Neural progenitor cell (in vitro differentiated cells): Measurements from ENCODE around the gene LUZP2. TPM values are rescaled to one million over a fixed set of nuclear protein-coding genes. Genes with fewer than 3 reads are reported as not detected.

Source experiments
- DNase-seq: peaks from one replicate; pipeline ENCODE4 v3.0.0-alpha.2; 2016; ENCODE audit warnings: low spot score
- H2AFZ ChIP-seq: fragments of 200-600 bp; sonication (generic); replicated peaks from 2 replicates; pipeline ENCODE4 v1.6.1; 2016; ENCODE audit warnings: antibody characterized with exemption
- H3F3A ChIP-seq: fragments of 200-600 bp; sonication (generic); 2 replicates; pipeline ENCODE4 v1.6.1; 2016; ENCODE audit warnings: antibody characterized with exemption, low read depth
- H3K27ac ChIP-seq: fragments of 200-600 bp; sonication (generic); 2 replicates; pipeline ENCODE4 v1.5.1; 2016; ENCODE audit warnings: mild to moderate bottlenecking
- H3K27me3 ChIP-seq: fragments of 200-600 bp; sonication (generic); 2 replicates; pipeline ENCODE4 v1.6.1; 2016; ENCODE audit warnings: mild to moderate bottlenecking, moderate library complexity
- H3K36me3 ChIP-seq: fragments of 200-600 bp; sonication (generic); 2 replicates; pipeline ENCODE4 v1.5.1; 2016
- H3K4me1 ChIP-seq: fragments of 200-600 bp; sonication (generic); 2 replicates; pipeline ENCODE4 v1.6.1; 2016; ENCODE audit warnings: mixed run types
- H3K4me2 ChIP-seq: fragments of 200-600 bp; sonication (generic); 2 replicates; pipeline ENCODE4 v1.6.1; 2016
- H3K4me3 ChIP-seq: fragments of 200-600 bp; sonication (generic); 2 replicates; pipeline ENCODE4 v1.5.1; 2016
- H3K79me2 ChIP-seq: fragments of 200-600 bp; sonication (generic); 2 replicates; pipeline ENCODE4 v1.6.1; 2016; ENCODE audit warnings: low read depth
- H3K9ac ChIP-seq: fragments of 200-600 bp; sonication (generic); 2 replicates; pipeline ENCODE4 v1.6.1; 2016
- H3K9me3 ChIP-seq: fragments of 200-600 bp; sonication (generic); 2 replicates; pipeline ENCODE4 v1.5.1; 2016; ENCODE audit warnings: low read depth
- H4K20me1 ChIP-seq: fragments of 200-600 bp; sonication (generic); 2 replicates; pipeline ENCODE4 v1.6.1; 2016; ENCODE audit warnings: low read depth
- H3K27ac Mint-ChIP-seq: 3 replicates; pipeline ENCODE4 v1.8.0; 2021; ENCODE audit warnings: mixed read lengths
- H3K27me3 Mint-ChIP-seq: 2 replicates; pipeline ENCODE4 v1.8.0; 2022; ENCODE audit warnings: low read depth, mild to moderate bottlenecking, inconsistent platforms, moderate library complexity, mixed read lengths; ENCODE audit not compliant: insufficient read depth
- H3K36me3 Mint-ChIP-seq: 3 replicates; pipeline ENCODE4 v1.8.0; 2021; ENCODE audit warnings: mixed read lengths
- H3K4me1 Mint-ChIP-seq: 3 replicates; pipeline ENCODE4 v1.8.0; 2021; ENCODE audit warnings: mixed read lengths
- H3K4me3 Mint-ChIP-seq: 3 replicates; pipeline ENCODE4 v1.8.0; 2021; ENCODE audit warnings: mild to moderate bottlenecking, moderate library complexity, mixed read lengths
- H3K9me3 Mint-ChIP-seq: 3 replicates; pipeline ENCODE4 v1.8.0; 2020; ENCODE audit warnings: mixed read lengths
- CTCF ChIP-seq: fragments of 200-600 bp; sonication (generic); IDR thresholded peaks from 2 replicates; pipeline ENCODE4 v1.5.1; 2017; ENCODE audit warnings: antibody characterized with exemption, mild to moderate bottlenecking
- EZH2 ChIP-seq: fragments of 200-600 bp; sonication (generic); IDR thresholded peaks from 2 replicates; pipeline ENCODE4 v1.6.1; 2017; ENCODE audit warnings: antibody characterized with exemption, mild to moderate bottlenecking, moderate library complexity
- EZH2phosphoT487 ChIP-seq: fragments of 200-600 bp; sonication (generic); IDR thresholded peaks from 2 replicates; pipeline ENCODE4 v1.6.1; 2017; ENCODE audit warnings: antibody characterized with exemption
- total RNA-seq: library from RNA; depleted of rRNA; stranded (reverse); fragments of >200 nt; gene quantifications from 2 replicates; pipeline ENCODE4 v1.2.3, GENCODE V29; 2015; ENCODE audit warnings: low replicate concordance

LUZP2 gene
- total RNA-seq, 1 donor from 2014 or later = 2.5 TPM

GRCh38 chr11:24734742-24735237 lies 237.9 kb downstream of the LUZP2 start:
- Histone ChIP-seq H3K9me3 (no peaks in the 10 kb centered on the region), H3K27me3 (no peaks in the 10 kb centered on the region), H3K4me1 (no peaks in the 10 kb centered on the region), H3K9ac (no peak overlapping the region), H3K4me3 (no peak overlapping the region), H3K27ac (no peak overlapping the region), H3F3A (no peaks in the 10 kb centered on the region), H4K20me1 (no peaks in the 10 kb centered on the region), H3K36me3 (no peaks in the 10 kb centered on the region), H2AFZ (peak overlapping the region; percentile 71), H3K79me2 (no peaks in the 10 kb centered on the region), H3K4me2 (no peak overlapping the region)
- Mint-ChIP-seq H3K4me3 (no peak overlapping the region), H3K9me3 (no peaks in the 10 kb centered on the region), H3K4me1 (no peaks in the 10 kb centered on the region), H3K36me3 (no peaks in the 10 kb centered on the region), H3K27ac (no peak overlapping the region), H3K27me3 (no peaks in the 10 kb centered on the region)
- no peak for DNase-seq
- no peak for TF ChIP-seq EZH2
- TF ChIP-seq EZH2phosphoT487 = no peak
- no peak for TF ChIP-seq CTCF

GRCh38 chr11:24738972-24739371 lies 242.1 kb downstream of the LUZP2 start:
- no peak for DNase-seq
- Histone ChIP-seq H3K9me3 (no peaks in the 10 kb centered on the region), H3K36me3 (no peaks in the 10 kb centered on the region), H3K9ac (no peak overlapping the region), H3K4me1 (no peaks in the 10 kb centered on the region), H4K20me1 (no peaks in the 10 kb centered on the region), H2AFZ (peak overlapping the region; percentile 68), H3K79me2 (no peaks in the 10 kb centered on the region), H3F3A (no peaks in the 10 kb centered on the region), H3K27me3 (no peaks in the 10 kb centered on the region), H3K4me2 (no peak overlapping the region), H3K4me3 (no peak overlapping the region), H3K27ac (no peak overlapping the region)
- TF ChIP-seq EZH2phosphoT487 (no peak), CTCF (no peak), EZH2 (no peak)
- peaks cover 2% of the 10 kb centered on the region for H3K27me3 Mint-ChIP-seq
- H3K4me1 Mint-ChIP-seq = no peaks in the 10 kb centered on the region
- no peaks in the 10 kb centered on the region for H3K9me3 Mint-ChIP-seq
- no peaks in the 10 kb centered on the region for H3K36me3 Mint-ChIP-seq
- H3K27ac Mint-ChIP-seq = no peak overlapping the region
- no peak overlapping the region for H3K4me3 Mint-ChIP-seq

- Mint-ChIP-seq H3K4me1 (no peaks in the 10 kb centered on the region), H3K4me3 (no peak overlapping the region), H3K27ac (no peak overlapping the region), H3K36me3 (no peaks in the 10 kb centered on the region), H3K27me3 (peaks cover 2% of the 10 kb centered on the region), H3K9me3 (no peaks in the 10 kb centered on the region)
- no peak overlapping the region for H3K9ac ChIP-seq
- no peaks in the 10 kb centered on the region for H3K36me3 ChIP-seq
- H3K79me2 ChIP-seq = no peaks in the 10 kb centered on the region
- no peaks in the 10 kb centered on the region for H3K4me1 ChIP-seq
- no peaks in the 10 kb centered on the region for H3K27me3 ChIP-seq
- no peak overlapping the region for H3K4me2 ChIP-seq
- no peak overlapping the region for H3K27ac ChIP-seq
- TF ChIP-seq EZH2 (no peak), CTCF (no peak), EZH2phosphoT487 (no peak)
- peak overlapping the region; percentile 68 for H2AFZ ChIP-seq
- no peaks in the 10 kb centered on the region for H4K20me1 ChIP-seq
- no peaks in the 10 kb centered on the region for H3K9me3 ChIP-seq
- no peak overlapping the region for H3K4me3 ChIP-seq
- DNase-seq = no peak
- no peaks in the 10 kb centered on the region for H3F3A ChIP-seq
Observed at GRCh38 chr11:24739637-24740036, 242.8 kb downstream of the LUZP2 start.
